SK-N-MC (cell line): ENCODE results near the gene SGF29.

ENCODE experiments used
- EZH2 ChIP-seq: fragments of 200-600 bp; sonication (generic); IDR thresholded peaks from one replicate; pipeline ENCODE4 v1.6.1; 2017; ENCODE audit warnings: antibody characterized with exemption
- FOXP2 ChIP-seq: optimal IDR thresholded peaks from 2 replicates; pipeline ENCODE3; 2011; ENCODE audit warnings: mild to moderate bottlenecking, moderate library complexity; ENCODE audit not compliant: insufficient read depth; ENCODE audit errors: extremely low read length, control extremely low read depth
- POLR2AphosphoS5 ChIP-seq: IDR thresholded peaks from 2 replicates; pipeline ENCODE4 v1.6.1; 2012; ENCODE audit warnings: mild to moderate bottlenecking, low read depth, low read length, borderline replicate concordance

GRCh38 chr16:28527985-28528384 is 25.7 kb upstream of the SGF29 start:
- no peak for TF ChIP-seq EZH2
- no peak for TF ChIP-seq POLR2AphosphoS5
- TF ChIP-seq FOXP2: no peak
